K562 (cell line): ENCODE measurements around the gene TGFBR3L. TPM values are rescaled to one million over a fixed set of nuclear protein-coding genes. Genes with fewer than 3 reads are reported as not detected.
A peak's percentile ranks its signal among the peaks of the same experiment; 100 is the strongest.

Experiments
- ATF1 ChIP-seq, 2 experiments: fragments of 450-650 bp in 1 of 2; IDR thresholded peaks; 2 replicates each; pipeline ENCODE4 v1.6.1; 2016; ENCODE audit warnings: missing compliant biosample characterization in 1 of 2, missing genetic modification characterization in 1 of 2
- E2F8 ChIP-seq: fragments of 450-650 bp; IDR thresholded peaks from 2 replicates; pipeline ENCODE4 v1.7.1; 2018; ENCODE audit warnings: mild to moderate bottlenecking, low read depth; ENCODE audit not compliant: partially characterized antibody
- EWSR1 ChIP-seq: fragments of 450-650 bp; IDR thresholded peaks from 2 replicates; pipeline ENCODE4 v1.6.1; 2018; ENCODE audit warnings: borderline replicate concordance, mild to moderate bottlenecking, low read depth, moderate library complexity; ENCODE audit not compliant: partially characterized antibody
- FOXA1 ChIP-seq: fragments of 450-650 bp; IDR thresholded peaks from 2 replicates; pipeline ENCODE4 v1.6.1; 2016; ENCODE audit warnings: mild to moderate bottlenecking, borderline replicate concordance
- GATAD2B ChIP-seq: fragments of 450-650 bp; IDR thresholded peaks from 2 replicates; pipeline ENCODE4 v1.6.1; 2017; ENCODE audit warnings: mild to moderate bottlenecking, borderline replicate concordance
- MAFG ChIP-seq: fragments of 450-650 bp; conservative IDR thresholded peaks from 2 replicates; pipeline ENCODE4 v1.6.1; 2016; ENCODE audit warnings: missing genetic modification characterization, missing compliant biosample characterization
- NCOA6 ChIP-seq: fragments of 450-650 bp; IDR thresholded peaks from 2 replicates; pipeline ENCODE4 v1.6.1; 2017; ENCODE audit warnings: mild to moderate bottlenecking
- NKRF ChIP-seq: fragments of 450-650 bp; IDR thresholded peaks from 2 replicates; pipeline ENCODE4 v1.6.1; 2016; ENCODE audit warnings: borderline replicate concordance
- PRPF4 ChIP-seq: fragments of 200-400 bp; formaldehyde crosslinking; IDR thresholded peaks from one replicate; pipeline ENCODE4 v1.6.1; 2017; ENCODE audit warnings: low read length, low read depth, mild to moderate bottlenecking; ENCODE audit not compliant: insufficient read depth, poor library complexity, severe bottlenecking
- STAT6 ChIP-seq: sonication (generic); formaldehyde crosslinking; IDR thresholded peaks from 2 replicates; pipeline ENCODE4 v1.8.1; 2023; ENCODE audit warnings: mild to moderate bottlenecking, missing genetic modification reagents
- TARDBP ChIP-seq: fragments of 450-650 bp; IDR thresholded peaks from 2 replicates; pipeline ENCODE4 v1.6.1; 2016
- ZKSCAN1 ChIP-seq: fragments of 150-350 bp; IDR thresholded peaks from 2 replicates; pipeline ENCODE4 v1.6.1; 2016; ENCODE audit warnings: low read depth, low read length
- ZNF232 ChIP-seq: sonication (generic); formaldehyde crosslinking; IDR thresholded peaks from 2 replicates; pipeline ENCODE4 v1.8.0; 2022; ENCODE audit warnings: mild to moderate bottlenecking, missing genetic modification reagents
- ZNF282 ChIP-seq: sonication (generic); formaldehyde crosslinking; IDR thresholded peaks from 2 replicates; pipeline ENCODE4 v1.8.1; 2023; ENCODE audit warnings: missing genetic modification reagents
- ZNF644 ChIP-seq: fragments of 200-800 bp; sonication (Bioruptor generic); IDR thresholded peaks from 2 replicates; pipeline ENCODE4 v1.6.1; 2016; ENCODE audit warnings: low read depth, missing genetic modification characterization, missing compliant biosample characterization
- ZNF77 ChIP-seq: fragments of 250-450 bp; sonication (Bioruptor Pico); IDR thresholded peaks from 2 replicates; pipeline ENCODE4 v1.5.0; 2020
- polyA plus RNA-seq, 8 experiments: library from polyadenylated mRNA; depleted of rRNA in 4 of 8; stranded (reverse) in 5 of 8; unstranded in 3 of 8; fragments of >200 nt; fragmentation: Nextera tagmentation in 2 of 8; fragmentation: Illumina TruSeq in 1 of 8; extraction: Ambion mirVana in 2 of 8; extraction: Trizol in 1 of 8; gene quantifications; 2 replicates each; pipeline versions ENCODE4 v1.2.1 to v1.2.3, GENCODE V29; 2011 to 2014; ENCODE audit warnings: inconsistent platforms in 1 of 8, missing spikeins in 1 of 8
- total RNA-seq, 7 experiments: library from RNA; depleted of rRNA in 6 of 7; stranded (reverse); fragments of >200 nt in 6 of 7; fragmentation: Illumina TruSeq in 2 of 7; extraction: Trizol in 2 of 7; gene quantifications; 2 replicates each; pipeline versions ENCODE4 v1.2.1 to v1.2.3, GENCODE V29; 2011 to 2021; ENCODE audit warnings: low replicate concordance in 1 of 7
- TF ChIP-seq, protein P1 (sequence below): sonication (generic); formaldehyde crosslinking; IDR thresholded peaks from 2 replicates; pipeline ENCODE4 v1.8.1; 2022; ENCODE audit warnings: missing genetic modification reagents
- TF ChIP-seq, protein P2 (sequence below): sonication (generic); IDR thresholded peaks from 2 replicates; pipeline ENCODE4 v1.6.1; 2016

Gene TGFBR3L
- total and polyA plus RNA-seq, 9 of the 15 experiments (the other 6 are each of a cell fraction or from before 2014, with no cell fraction given) = not detected

DNA sequence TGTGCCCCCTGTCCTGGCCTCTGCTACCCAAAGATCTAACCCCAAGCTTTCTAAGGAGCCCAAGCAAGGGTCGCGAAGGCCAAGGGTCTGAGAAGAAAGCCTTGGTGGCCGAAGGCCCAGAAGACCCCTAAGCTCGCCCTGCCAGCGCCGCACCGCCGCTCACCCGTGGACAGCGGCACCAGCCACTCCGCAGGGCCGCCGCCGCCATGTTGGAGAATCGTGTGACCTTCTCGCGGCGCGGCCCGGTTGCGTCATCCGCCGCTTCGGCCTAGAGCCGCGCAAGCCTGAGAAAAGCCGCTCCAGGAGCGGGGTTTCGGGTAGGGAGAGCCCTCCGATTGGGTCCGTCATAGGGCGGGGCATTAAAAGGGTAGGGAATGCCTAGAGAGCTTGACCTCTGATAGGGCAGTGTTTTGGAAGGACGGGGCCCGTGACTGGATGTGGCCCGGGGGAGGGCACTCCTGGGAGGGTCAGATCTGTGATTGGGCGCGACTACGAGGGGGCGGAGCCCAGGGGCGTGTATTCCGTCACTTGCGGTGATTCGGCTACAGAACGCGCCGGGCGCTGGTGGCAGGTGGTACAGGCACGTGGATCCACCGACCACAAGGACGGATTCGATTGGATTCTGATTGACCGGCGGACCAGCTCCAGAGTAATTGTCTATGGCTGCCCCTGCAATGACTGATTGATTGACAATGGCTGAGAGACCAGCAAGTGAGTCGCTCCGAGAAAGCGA lies 29.0 kb downstream of the TGFBR3L start, which contains the start of gene TIMM44 (continued):
- TF ChIP-seq MAFG (tag) (no peak), ZNF644 (tag) (no peak), EWSR1 (no peak), ZNF77 (no peak), TARDBP (no peak; the same call in 1 of the 2 replicates), ZNF282 (CRISPR knock-in tag) (no peak), NCOA6 (no peak), ATF1 (CRISPR knock-in tag; IDR thresholded peaks at IDR 0.05) (peak; percentile 67; the same call in 1 of the 2 replicates), ATF1 (tag; IDR thresholded peaks at IDR 0.05) (peak; percentile 97), PRPF4 (no peak), GATAD2B (no peak), ZNF232 (CRISPR knock-in tag) (no peak), E2F8 (peak; percentile 74), FOXA1 (no peak), STAT6 (CRISPR knock-in tag) (peak; percentile 73; the same call in 1 of the 2 replicates), ZKSCAN1 (no peak), NKRF (peak; percentile 100)
- TF ChIP-seq, protein P1, sequence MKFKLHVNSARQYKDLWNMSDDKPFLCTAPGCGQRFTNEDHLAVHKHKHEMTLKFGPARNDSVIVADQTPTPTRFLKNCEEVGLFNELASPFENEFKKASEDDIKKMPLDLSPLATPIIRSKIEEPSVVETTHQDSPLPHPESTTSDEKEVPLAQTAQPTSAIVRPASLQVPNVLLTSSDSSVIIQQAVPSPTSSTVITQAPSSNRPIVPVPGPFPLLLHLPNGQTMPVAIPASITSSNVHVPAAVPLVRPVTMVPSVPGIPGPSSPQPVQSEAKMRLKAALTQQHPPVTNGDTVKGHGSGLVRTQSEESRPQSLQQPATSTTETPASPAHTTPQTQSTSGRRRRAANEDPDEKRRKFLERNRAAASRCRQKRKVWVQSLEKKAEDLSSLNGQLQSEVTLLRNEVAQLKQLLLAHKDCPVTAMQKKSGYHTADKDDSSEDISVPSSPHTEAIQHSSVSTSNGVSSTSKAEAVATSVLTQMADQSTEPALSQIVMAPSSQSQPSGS (CRISPR knock-in tag) = no peak
- TF ChIP-seq, protein P2, sequence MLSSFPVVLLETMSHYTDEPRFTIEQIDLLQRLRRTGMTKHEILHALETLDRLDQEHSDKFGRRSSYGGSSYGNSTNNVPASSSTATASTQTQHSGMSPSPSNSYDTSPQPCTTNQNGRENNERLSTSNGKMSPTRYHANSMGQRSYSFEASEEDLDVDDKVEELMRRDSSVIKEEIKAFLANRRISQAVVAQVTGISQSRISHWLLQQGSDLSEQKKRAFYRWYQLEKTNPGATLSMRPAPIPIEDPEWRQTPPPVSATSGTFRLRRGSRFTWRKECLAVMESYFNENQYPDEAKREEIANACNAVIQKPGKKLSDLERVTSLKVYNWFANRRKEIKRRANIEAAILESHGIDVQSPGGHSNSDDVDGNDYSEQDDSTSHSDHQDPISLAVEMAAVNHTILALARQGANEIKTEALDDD = no peak
